HG03457 (cell line): ENCODE measurements around the gene IQCH.
"Not testable (repeated sequence)": the region's sequence is repeated elsewhere in the genome, so short reads cannot be mapped to it uniquely, and the experiment has no call there.

ENCODE experiments used
- ATAC-seq: cut with Tn5 transposase; IDR thresholded peaks from one replicate; pipeline ENCODE4 v1.9.1; 2021; ENCODE audit warnings: moderate number of reproducible peaks; ENCODE audit not compliant: unreplicated experiment

IQCH gene

GRCh38 chr15:67244971-67245478 lies 9.6 kb upstream of the IQCH start:
- ATAC-seq, result no peak

DNA sequence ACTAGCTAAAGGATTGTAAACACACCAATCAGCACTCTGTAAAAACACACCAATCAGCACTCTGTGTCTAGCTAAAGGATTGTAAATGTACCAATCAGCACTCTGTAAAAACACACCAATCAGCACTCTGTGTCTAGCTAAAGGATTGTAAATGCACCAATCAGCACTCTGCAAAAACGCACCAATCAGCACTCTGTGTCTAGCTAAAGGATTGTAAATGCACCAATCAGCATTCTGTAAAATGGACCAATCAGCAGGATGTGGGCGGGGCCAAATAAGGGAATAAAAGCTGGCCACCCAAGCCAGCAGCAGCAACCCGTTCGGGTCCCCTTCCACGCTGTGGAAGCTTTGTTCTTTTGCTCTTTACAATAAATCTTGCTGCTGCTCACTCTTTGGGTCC lies 8.0 kb upstream of the IQCH start:
- ATAC-seq, result not testable (repeated sequence)

- ATAC-seq, result no peak
Measured at GRCh38 chr15:67248011-67248505, 6.5 kb upstream of the IQCH start.

DNA sequence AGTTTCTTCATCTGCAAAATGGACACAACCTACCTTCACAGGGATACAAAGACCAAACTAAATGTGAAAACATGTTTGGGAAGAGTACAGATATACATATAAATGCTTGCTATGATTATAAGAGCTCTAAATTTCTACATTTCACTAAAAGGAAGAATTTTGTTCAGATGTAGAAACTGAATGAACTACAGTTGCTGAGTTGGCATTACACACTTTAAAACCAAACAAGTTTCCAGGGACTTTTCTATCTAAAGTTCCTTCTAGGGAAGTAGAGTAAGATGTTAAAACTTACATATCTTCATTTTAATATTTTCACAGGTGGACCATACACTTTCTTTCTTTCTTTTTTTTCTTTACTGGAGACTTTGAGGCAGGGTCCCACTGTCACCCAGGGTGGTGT lies 4.8 kb upstream of the IQCH start:
- ATAC-seq, result no peak

- no peak for ATAC-seq
Measured at GRCh38 chr15:67251318-67251717, 3.3 kb upstream of the IQCH start.

DNA sequence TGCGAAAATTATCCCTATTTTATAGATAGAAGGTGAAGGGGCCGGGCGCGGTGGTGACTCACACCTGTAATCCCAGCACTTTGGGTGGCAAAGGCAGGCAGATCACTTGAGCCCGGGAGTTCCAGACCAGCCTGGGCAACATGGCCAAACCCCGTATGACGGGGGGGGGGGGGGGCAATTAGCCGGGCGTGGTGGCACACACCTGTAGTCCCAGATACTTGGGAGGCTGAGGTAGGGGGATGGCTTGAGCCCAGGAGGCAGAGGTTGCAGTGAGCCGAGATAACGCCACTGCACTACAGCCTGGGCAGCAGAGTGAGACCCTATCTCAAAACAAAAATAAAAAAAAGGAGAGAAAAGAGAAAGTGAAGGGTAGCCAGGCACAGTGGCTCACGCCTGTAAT lies 1.5 kb upstream of the IQCH start:
- ATAC-seq, result no peak

DNA sequence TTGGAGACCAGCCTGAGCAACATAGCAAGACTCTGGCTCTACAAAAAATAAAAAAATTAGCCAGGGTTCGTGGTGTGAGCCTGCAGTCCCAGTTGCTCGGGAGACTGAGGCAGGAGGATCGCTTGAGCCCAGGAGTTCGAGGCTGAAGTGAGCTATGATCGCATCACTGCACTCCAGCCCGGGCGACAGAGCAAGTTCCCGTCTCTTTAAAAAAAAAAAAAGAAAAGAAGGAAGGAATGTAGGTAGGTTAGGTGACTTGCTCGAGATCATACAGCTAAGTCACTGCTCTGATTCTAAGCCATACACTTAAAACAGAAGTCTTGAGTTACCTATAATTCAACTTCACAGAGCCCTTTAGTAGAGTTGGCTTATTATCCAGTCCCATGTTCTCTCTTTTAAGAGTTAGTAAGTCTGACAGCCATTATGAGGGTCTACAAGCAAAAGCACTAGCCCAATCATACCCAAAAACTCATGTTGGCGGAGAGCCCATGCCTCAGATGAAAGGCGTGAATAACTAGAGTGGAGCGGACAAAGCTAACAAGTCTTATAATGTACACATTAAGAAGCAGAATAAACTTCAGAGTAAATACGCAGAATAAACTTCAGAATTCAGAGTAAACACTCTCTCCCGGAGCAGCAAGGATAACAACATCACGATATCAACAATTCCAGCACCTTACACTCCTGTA lies 893 bp upstream of the IQCH start:
- no peak for ATAC-seq

GRCh38 chr15:67256051-67256450 lies 1.5 kb downstream of the IQCH start:
- no peak for ATAC-seq

- not testable (repeated sequence) for ATAC-seq
Measured at GRCh38 chr15:67258412-67258811, 3.8 kb downstream of the IQCH start.

DNA sequence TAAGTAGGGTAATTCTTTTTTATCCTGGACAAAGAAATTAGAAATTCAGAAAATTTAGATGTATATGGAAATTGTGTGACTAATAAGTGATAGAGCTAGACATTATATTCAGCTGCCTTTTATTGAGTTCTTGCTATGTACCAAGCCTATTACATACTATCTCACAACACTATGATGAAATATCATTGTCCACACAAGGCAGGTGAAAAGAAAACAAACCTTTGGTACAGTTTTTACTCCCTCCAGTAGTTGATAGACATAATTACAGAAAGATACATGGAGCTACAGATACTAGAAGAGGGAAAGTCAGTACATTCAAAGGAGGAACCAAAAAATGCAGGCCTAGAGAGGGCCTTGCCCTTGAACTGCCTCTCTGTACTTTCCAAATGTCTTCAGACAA lies 4.8 kb downstream of the IQCH start:
- ATAC-seq, result no peak

DNA sequence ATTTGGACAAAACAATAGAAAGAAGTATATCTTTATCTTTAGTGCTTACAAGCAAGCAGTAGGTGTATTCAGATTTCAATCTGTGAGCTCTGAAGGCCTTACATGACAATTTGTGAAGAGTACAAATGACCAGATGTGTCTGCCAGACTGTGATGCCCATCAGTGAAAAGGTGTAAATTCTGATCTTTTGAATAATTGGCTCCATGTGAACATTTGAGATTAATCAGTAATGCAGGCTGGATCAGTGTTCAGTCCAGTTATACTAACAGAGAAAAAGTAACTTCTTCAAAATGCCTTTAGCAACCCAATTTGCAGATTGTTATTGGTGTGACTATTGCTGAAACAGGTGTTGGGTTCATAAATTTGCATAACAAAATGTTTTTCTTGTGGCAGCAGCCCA lies 5.2 kb downstream of the IQCH start:
- no peak for ATAC-seq

GRCh38 chr15:67266870-67267269 lies 12.3 kb downstream of the IQCH start:
- ATAC-seq, result no peak

DNA sequence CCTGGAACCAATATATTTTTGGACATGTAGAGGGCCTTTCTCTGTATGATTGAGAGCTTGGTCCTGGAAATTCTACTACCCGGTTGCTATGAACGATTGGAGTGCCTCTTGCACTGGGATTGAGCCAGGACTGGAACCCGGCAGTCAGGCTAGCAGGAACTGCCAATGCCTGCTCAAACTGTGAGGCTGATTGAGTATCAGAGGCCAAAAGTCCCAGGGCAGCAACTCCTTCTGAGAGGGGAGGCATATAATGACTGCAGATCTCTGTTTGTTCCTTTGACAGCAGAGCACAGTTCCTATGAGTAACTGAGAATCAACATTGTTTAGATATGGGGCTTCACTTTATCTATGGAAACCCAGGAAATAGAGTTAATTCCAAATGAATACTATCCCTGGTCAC lies 12.9 kb downstream of the IQCH start:
- no peak for ATAC-seq

DNA sequence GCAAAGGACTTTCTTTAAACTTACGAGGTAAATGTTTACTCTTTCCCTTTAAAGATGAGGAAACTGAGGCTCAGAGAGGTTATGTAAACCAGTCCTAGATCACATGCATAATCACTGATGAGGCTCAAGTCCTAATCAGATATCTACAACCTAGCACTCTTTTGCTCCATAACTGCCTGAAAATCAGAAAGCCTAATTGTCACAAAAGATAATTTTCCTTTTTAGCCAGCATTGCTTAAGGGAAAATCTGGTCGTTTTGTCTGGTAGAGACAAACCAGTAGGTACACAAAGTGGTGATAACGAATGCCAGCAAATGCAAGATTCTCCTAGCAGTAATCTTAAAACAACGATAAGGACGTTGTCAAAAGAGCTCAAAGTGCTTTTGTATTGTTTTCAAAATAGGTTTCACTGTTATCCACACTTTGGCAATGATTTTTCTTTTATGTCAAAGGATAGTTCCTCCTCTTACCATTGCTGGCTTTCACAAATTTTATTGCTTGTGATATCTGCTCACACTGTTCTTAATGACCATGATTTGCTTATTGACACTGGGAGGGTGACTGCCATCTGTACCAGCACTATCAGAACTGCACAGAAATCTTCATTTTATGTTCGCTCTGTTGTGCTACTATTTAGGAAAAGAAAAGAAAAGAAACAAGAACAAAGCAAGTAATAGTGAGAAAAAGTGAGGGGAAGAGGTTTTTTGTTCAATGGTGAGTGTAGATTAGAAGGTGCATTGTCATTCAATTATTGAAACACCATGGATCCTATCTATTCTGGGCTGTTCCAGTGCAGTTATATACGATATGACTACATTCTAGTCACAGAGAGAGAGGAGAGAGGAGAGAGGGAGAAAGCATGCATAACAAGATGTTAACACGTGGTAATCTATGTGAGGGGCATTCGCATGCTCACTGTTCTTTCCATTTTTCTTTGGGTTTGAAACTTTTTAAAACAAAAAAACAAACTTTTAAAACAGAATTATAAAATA lies 13.7 kb downstream of the IQCH start:
- no peak for ATAC-seq

DNA sequence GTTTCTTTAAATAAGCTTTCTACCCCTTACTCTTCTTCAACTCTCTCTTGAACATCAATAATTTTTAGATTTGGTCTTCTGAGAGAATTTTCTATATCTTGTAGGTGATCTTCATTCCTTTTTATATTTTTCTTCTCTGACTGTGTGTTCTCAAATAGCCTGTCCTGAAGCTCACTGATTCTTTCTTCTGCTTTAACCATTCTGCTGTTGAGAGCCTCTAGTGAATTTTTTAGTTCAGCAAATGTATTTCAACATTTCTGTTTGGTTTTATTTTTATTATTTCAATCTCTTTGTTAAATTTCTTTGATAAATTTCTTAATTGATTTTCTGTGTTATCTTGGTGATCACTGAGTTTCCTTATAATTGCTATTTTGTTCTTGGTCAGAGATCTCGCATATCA lies 19.6 kb downstream of the IQCH start:
- ATAC-seq, result no peak

- ATAC-seq, result no peak
Measured at GRCh38 chr15:67276666-67277065, 22.1 kb downstream of the IQCH start.

DNA sequence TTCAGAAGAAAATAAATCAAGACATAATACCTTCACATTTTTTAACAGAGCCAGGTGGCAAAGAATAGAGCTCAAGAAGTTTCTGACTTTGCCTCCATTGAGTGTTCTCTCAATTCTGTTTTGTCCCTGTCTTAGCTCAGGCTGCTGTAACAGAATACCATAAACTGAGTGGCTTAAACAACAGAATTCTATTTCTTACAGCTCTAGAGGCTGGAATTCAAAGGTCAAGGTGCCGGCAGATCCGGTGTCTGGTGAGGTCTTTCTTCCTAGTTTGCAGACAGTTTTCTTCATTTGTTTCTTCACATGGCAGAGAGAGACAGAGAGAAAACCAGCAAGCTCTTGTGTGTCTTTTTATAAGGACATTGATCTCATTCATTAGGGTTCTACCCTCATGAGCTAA lies 25.6 kb downstream of the IQCH start:
- no peak for ATAC-seq

GRCh38 chr15:67281714-67282113 lies 27.1 kb downstream of the IQCH start:
- ATAC-seq, result no peak

DNA sequence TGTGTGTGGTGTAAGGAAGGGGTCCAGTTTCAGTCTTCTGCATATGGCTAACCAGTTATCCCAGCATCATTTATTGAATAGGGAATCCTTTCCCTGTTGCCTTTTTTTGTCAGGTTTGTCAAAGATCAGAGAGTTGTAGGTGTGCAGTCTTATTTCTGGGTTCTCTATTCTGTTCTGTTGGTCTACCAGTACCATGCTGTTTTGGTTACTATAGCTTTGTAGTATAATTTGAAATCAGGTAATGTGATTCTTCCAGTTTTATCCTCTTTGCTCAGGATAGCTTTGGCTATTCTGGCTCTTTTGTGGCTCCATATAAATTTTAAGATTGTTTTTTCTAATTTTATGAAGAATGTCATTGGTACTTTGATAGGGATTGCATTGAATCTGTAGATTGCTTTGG lies 31.0 kb downstream of the IQCH start:
- ATAC-seq, result not testable (repeated sequence)

- ATAC-seq, result not testable (repeated sequence)
Measured at GRCh38 chr15:67286400-67286799, 31.8 kb downstream of the IQCH start.

GRCh38 chr15:67290319-67290718 lies 35.7 kb downstream of the IQCH start:
- no peak for ATAC-seq

DNA sequence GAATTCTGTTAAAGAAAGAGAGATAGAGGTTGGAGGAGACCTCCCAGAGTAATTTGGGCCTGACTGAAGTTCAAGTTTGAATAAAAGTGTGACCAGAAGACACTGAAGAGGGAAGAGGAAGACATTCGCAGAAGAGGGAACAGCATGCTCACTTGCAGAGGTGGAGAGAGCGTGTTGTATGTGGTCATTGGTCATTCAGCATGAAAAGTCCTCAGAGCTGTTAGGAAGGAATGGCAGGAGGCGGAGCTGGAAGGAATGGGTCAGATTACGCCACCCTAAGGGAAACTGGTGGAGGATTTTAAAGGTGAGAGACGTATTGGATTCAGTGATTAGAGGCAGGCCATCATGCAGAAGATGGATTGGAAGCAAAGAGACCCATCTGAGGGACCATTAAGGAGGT lies 41.6 kb downstream of the IQCH start:
- no peak for ATAC-seq
